ENCODE data around the gene SREBF2. TPM values are rescaled to one million over a fixed set of nuclear protein-coding genes. Genes with fewer than 3 reads are reported as not detected.
A peak's percentile ranks its signal among the peaks of the same experiment; 100 is the strongest.

SREBF2 gene
- total and polyA plus RNA-seq, 2 of the 8 experiments (the other 6 are each of a cell fraction or from before 2014, with no cell fraction given) = 125 to 144 TPM

DNA sequence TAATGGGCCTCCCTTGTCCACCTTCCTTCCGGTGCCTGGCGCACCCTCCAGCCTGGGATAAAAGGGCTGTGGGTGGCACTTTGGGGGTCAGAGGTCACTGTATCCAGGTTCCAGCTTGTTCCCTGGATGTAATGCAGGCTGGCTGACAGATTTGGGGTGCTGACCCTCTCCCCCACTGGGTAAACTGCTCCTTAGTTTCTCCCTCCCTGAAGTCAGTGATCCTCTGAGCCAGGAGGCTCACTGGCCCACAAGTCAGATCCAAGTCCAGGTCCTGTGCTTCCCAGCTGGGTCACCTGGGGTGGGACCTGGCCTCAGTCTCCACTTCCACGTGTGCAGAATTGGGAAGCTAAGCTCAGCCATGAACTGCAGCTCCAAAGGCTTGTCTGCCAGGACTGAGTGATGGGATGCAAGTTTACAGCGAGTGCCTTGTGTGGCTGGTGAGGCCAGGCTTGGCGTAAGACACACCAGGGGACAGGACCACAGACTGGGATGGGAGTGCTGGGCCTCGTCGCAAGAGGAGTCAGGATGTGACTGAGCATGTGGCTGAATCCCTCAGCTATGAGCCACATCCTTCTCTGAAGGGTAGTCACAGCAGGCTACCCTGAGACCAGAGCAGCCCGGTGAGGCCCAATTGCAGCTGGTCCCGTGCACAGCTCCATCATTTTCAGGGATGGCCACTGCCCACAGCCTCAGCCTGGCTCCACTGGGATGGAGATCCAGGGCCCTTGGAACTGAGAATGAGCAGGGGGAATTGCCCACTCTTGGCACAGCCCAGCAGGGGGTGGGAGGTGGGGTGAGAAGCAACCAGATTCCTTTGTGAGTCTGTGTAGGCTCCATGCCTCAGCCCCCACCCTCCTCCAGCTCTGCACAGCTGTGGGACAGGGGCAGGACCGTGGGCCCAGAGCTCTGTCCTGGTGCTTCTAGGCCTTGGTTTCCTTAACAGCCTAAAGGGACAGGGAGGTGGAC lies 74.8 kb downstream of the SREBF2 start:
- peaks cover 33 to 45% (median 41%) of the 10 kb centered on the region in 4 experiments for H3K27me3 ChIP-seq (replicated peaks in 1 of 4; ENCODE audit: control insufficient read depth in 3 of 4, extremely low read depth in 1 of 4, insufficient read depth in 3 of 4, low read length in 3 of 4)
- H2BK20ac ChIP-seq (ENCODE audit: low read length) = no peak overlapping the region
- peaks cover 20 to 30% of the 10 kb centered on the region in 2 experiments for H4K20me1 ChIP-seq (replicated peaks in 1 of 2; ENCODE audit: control insufficient read depth in 1 of 2, insufficient read depth in 2 of 2, low read length in 2 of 2)
- H3K9ac ChIP-seq (replicated peaks in 1 of 4; ENCODE audit: extremely low read depth in 1 of 4, low read depth in 3 of 4, low read length in 3 of 4) = no peak overlapping the region
- CTCF ChIA-PET (ENCODE audit: partially characterized antibody) = interaction anchor here (0.7 to 5.2 kb wide), 8 partner anchors 8 to 211 kb away, joined by 3 to 32 read pairs (median 4); partner anchors contain the start of gene TNFRSF13C
- H3K36me3 ChIP-seq (ENCODE audit: control insufficient read depth in 2 of 4, insufficient read depth in 4 of 4, low read length in 3 of 4) = peaks cover 12 to 36% (median 22%) of the 10 kb centered on the region in 4 experiments
- no peak overlapping the region for H3K14ac ChIP-seq (ENCODE audit: insufficient read length)
- H3K4me3 ChIP-seq (ENCODE audit: extremely low read depth in 1 of 4, insufficient read depth in 2 of 4, low read depth in 3 of 4, low read length in 4 of 4) = no peak overlapping the region
- no peak overlapping the region for H3K23ac ChIP-seq (ENCODE audit: insufficient read length)
- H3K56ac ChIP-seq (replicated peaks; ENCODE audit: insufficient read length, low read depth, low read length) = no peak overlapping the region
- H2BK15ac ChIP-seq (ENCODE audit: low read length) = no peak overlapping the region
- 85% methylated on average over 10 of the region's 10 CpGs; no CpG with 5 or more reads in 1 of the 2 experiments for WGBS, 2 experiments (ENCODE audit: extremely low coverage in 1 of 2, insufficient coverage in 1 of 2, insufficient read length in 1 of 2, insufficient replicate concordance in 2 of 2, low coverage in 1 of 2, low lambda C conversion rate in 2 of 2, missing lambda C conversion rate in 1 of 2)
- no peak overlapping the region; the same call in 1 of the 2 replicates for H2BK5ac ChIP-seq (ENCODE audit: low read depth, low read length)
- FAIRE-seq (no peak), DNase-seq (ENCODE audit: low read depth in 1 of 2, low spot score in 2 of 2) (no peak)
- no peak overlapping the region for H2AK5ac ChIP-seq (ENCODE audit: low read depth, low read length)
- no peak overlapping the region; the same call in 1 of the 2 replicates for H4K8ac ChIP-seq (ENCODE audit: extremely low read depth, insufficient read depth, low read length)
- no peak overlapping the region for H2AFZ ChIP-seq (ENCODE audit: low read length)
- H3K79me2 ChIP-seq (ENCODE audit: control insufficient read depth in 1 of 2, insufficient read depth in 2 of 2, low read length in 2 of 2) = no peaks in the 10 kb centered on the region
- TF ChIP-seq SP1 (IDR thresholded peaks at IDR 0.05; ENCODE audit: low read depth, low read length) (no peak), PHF8 (conservative IDR thresholded peaks at IDR 0.05; ENCODE audit: low read depth, low read length) (no peak), POLR2AphosphoS5 (IDR thresholded peaks at IDR 0.05; ENCODE audit: low read depth, low read length) (peak; percentile 70)
- peaks cover 0 to 23% (median 6%) of the 10 kb centered on the region in 4 experiments; a peak in 4 of 7 replicates for H3K4me1 ChIP-seq (replicated peaks in 1 of 4; ENCODE audit: control insufficient read depth in 3 of 4, insufficient read depth in 4 of 4, low read length in 3 of 4)
- peaks cover 2% of the 10 kb centered on the region; the same call in 1 of the 2 replicates for H3K23me2 ChIP-seq (ENCODE audit: low read depth, low read length)
- no peak overlapping the region for H2BK12ac ChIP-seq (ENCODE audit: low read depth, low read length)
- no peak overlapping the region for H3K4ac ChIP-seq (replicated peaks; ENCODE audit: insufficient read length, low read depth, low read length)
- POLR2A ChIA-PET (ENCODE audit: partially characterized antibody) = interaction anchor here (0.8 to 3.5 kb wide), 6 partner anchors 9 to 33 kb away, joined by 3 to 15 read pairs (median 7); partner anchors contain the start of gene TNFRSF13C
- no peak overlapping the region for H3K4me2 ChIP-seq (ENCODE audit: insufficient read depth in 1 of 2, low read depth in 2 of 2, low read length in 2 of 2)
- H4K91ac ChIP-seq (replicated peaks; ENCODE audit: insufficient read length, low read length) = no peak overlapping the region
- no peak overlapping the region for H3K27ac ChIP-seq (ENCODE audit: low read depth, low read length)
- H2BK120ac ChIP-seq (replicated peaks; ENCODE audit: low read depth, low read length) = no peak overlapping the region
- no peak overlapping the region; the same call in 1 of the 2 replicates for H3K18ac ChIP-seq (ENCODE audit: extremely low read depth, low read length)
- no peaks in the 10 kb centered on the region for H3K79me1 ChIP-seq (ENCODE audit: low read depth, low read length)
- no peak overlapping the region for H4K5ac ChIP-seq (ENCODE audit: insufficient read length, low read depth, low read length)
- no peaks in the 10 kb centered on the region; a peak in 1 of 4 replicates for H3K9me3 ChIP-seq (ENCODE audit: insufficient read depth in 2 of 2, low read depth in 1 of 2, low read length in 1 of 2)

Measured in H1 (cell line).